HG03439 (cell line): ENCODE results near the gene FAM76B.

ENCODE experiments used
- ATAC-seq: cut with Tn5 transposase; IDR thresholded peaks from one replicate; pipeline ENCODE4 v1.9.1; 2021; ENCODE audit warnings: mild to moderate bottlenecking, moderate library complexity; ENCODE audit not compliant: unreplicated experiment

FAM76B gene

GRCh38 chr11:95734009-95734572 lies 55.5 kb downstream of the FAM76B start:
- ATAC-seq: no peak

GRCh38 chr11:95732930-95733602 lies 56.5 kb downstream of the FAM76B start:
- ATAC-seq: no peak

- no peak for ATAC-seq
Measured at GRCh38 chr11:95729462-95729861, 60.1 kb downstream of the FAM76B start.

- no peak for ATAC-seq
Measured at GRCh38 chr11:95728790-95729189, 60.8 kb downstream of the FAM76B start.

- ATAC-seq: no peak
Measured at GRCh38 chr11:95728094-95728493, 61.5 kb downstream of the FAM76B start.

- ATAC-seq: no peak
Measured at GRCh38 chr11:95727620-95728019, 62.0 kb downstream of the FAM76B start.

- no peak for ATAC-seq
Measured at GRCh38 chr11:95727111-95727510, 62.5 kb downstream of the FAM76B start.

- no peak for ATAC-seq
Measured at GRCh38 chr11:95725196-95725595, 64.4 kb downstream of the FAM76B start.

- ATAC-seq: no peak
Measured at GRCh38 chr11:95723361-95723942, 66.1 kb downstream of the FAM76B start.

- no peak for ATAC-seq
Measured at GRCh38 chr11:95720195-95720594, 69.4 kb downstream of the FAM76B start.
